Neutrophil (primary cell): ENCODE data around the gene CFAP61.

Experiments
- H3K27ac ChIP-seq: fragments of 200-600 bp; sonication (generic); 2 replicates; pipeline ENCODE4 v1.5.1; 2016; ENCODE audit warnings: mild to moderate bottlenecking, moderate library complexity
- H3K27me3 ChIP-seq: fragments of 200-600 bp; sonication (generic); 2 replicates; pipeline ENCODE4 v1.6.0; 2016; ENCODE audit warnings: mild to moderate bottlenecking
- H3K36me3 ChIP-seq: fragments of 200-600 bp; sonication (generic); 2 replicates; pipeline ENCODE4 v1.5.1; 2017
- H3K4me1 ChIP-seq, 2 experiments: fragments of 200-600 bp in 1 of 2; sonication (generic) in 1 of 2; 1 replicate in 1 of 2; 2 replicates in 1 of 2; pipeline versions ENCODE4 v1.5.1 to v1.6.1; 2013 to 2016; ENCODE audit warnings: low read depth in 1 of 2, low read length in 1 of 2, mild to moderate bottlenecking in 1 of 2, moderate library complexity in 1 of 2; ENCODE audit not compliant: control insufficient read depth in 1 of 2, insufficient read depth in 1 of 2
- H3K4me3 ChIP-seq, 2 experiments: fragments of 200-600 bp in 1 of 2; sonication (generic) in 1 of 2; 1 replicate in 1 of 2; 2 replicates in 1 of 2; pipeline ENCODE4 v1.5.1; 2013 to 2016; ENCODE audit warnings: low read depth in 1 of 2, low read length in 1 of 2, mild to moderate bottlenecking in 1 of 2, moderate library complexity in 1 of 2
- H3K9me3 ChIP-seq: fragments of 200-600 bp; sonication (generic); 2 replicates; pipeline ENCODE4 v1.5.1; 2016
- TF ChIP-seq, protein P1 (sequence below): fragments of 200-600 bp; sonication (generic); IDR thresholded peaks from 2 replicates; pipeline ENCODE4 v1.5.1; 2016; ENCODE audit warnings: antibody characterized with exemption

Gene CFAP61

DNA sequence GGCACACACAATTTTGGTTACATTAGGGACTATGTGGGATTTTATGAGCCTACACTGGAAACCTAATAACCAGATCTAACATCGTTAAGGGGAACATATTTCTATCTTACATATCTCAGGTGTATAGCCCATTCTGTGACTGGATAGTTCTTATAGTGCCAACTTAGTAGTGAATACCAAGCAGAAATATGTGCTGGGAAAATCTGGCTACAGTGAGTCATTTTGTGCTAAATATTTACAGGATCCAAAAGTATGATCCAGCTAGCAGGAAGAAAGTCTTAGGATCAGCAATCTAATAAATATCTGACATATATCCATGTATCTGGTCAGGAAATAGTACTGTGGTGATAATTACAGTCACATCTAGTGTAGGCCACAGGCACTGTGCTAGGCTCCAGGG, 221.0 kb downstream of the CFAP61 start:
- Histone ChIP-seq H3K27ac (no peak overlapping the region), H3K27me3 (peaks cover 22% of the 10 kb centered on the region), H3K9me3 (no peaks in the 10 kb centered on the region), H3K36me3 (no peaks in the 10 kb centered on the region), H3K4me1 (peaks cover 17 to 23% of the 10 kb centered on the region in 2 experiments), H3K4me3 (no peak overlapping the region)
- TF ChIP-seq, protein P1, sequence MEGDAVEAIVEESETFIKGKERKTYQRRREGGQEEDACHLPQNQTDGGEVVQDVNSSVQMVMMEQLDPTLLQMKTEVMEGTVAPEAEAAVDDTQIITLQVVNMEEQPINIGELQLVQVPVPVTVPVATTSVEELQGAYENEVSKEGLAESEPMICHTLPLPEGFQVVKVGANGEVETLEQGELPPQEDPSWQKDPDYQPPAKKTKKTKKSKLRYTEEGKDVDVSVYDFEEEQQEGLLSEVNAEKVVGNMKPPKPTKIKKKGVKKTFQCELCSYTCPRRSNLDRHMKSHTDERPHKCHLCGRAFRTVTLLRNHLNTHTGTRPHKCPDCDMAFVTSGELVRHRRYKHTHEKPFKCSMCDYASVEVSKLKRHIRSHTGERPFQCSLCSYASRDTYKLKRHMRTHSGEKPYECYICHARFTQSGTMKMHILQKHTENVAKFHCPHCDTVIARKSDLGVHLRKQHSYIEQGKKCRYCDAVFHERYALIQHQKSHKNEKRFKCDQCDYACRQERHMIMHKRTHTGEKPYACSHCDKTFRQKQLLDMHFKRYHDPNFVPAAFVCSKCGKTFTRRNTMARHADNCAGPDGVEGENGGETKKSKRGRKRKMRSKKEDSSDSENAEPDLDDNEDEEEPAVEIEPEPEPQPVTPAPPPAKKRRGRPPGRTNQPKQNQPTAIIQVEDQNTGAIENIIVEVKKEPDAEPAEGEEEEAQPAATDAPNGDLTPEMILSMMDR, result no peak

DNA sequence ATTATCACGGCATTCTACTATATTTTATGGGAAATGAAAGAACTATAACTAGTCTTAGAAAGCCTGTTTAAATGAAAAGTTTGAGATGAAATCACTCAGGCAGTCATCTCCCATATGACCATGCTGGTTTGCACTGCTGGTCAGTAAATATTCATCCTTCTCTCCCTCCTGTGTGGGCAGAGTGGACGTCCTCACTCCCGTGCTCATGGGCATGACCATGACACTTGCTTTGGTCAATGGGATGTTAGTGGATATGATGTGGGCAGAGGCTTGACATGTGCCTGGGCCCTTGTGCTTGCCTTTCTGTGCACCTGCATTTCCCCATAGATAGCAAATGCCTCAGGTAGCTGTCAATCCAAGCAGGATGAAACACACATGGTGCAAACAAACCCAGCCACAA, 222.5 kb downstream of the CFAP61 start:
- no peaks in the 10 kb centered on the region for H3K36me3 ChIP-seq
- peaks cover 22% of the 10 kb centered on the region for H3K27me3 ChIP-seq
- H3K9me3 ChIP-seq, result no peaks in the 10 kb centered on the region
- no peak overlapping the region for H3K4me3 ChIP-seq
- H3K4me1 ChIP-seq, result peaks cover 17 to 23% of the 10 kb centered on the region in 2 experiments
- TF ChIP-seq, protein P1, result no peak
- no peak overlapping the region for H3K27ac ChIP-seq

DNA sequence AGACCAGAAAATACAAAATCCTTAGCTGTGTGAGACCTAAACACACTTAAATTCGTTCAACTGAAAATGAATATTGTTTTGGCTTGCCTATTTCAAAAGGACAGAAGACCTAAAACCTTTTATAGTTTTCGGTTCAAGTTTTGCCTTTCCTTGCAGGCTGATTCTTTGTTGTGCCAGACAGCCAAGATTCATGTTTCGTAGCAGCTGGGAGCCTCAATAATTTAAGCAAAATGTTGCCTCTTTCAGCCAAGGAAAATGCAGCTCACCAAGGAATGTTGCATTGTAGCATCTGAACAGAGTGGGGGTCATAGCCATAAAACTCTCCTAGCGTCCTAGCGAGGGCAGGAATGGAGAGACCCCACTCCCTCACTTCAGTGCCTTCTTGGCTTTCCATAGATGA, 223.3 kb downstream of the CFAP61 start:
- TF ChIP-seq, protein P1, result no peak
- H3K4me3 ChIP-seq, result no peak overlapping the region
- peaks cover 17 to 23% of the 10 kb centered on the region in 2 experiments for H3K4me1 ChIP-seq
- H3K27ac ChIP-seq, result no peak overlapping the region
- peaks cover 22% of the 10 kb centered on the region for H3K27me3 ChIP-seq
- H3K9me3 ChIP-seq, result no peaks in the 10 kb centered on the region
- no peaks in the 10 kb centered on the region for H3K36me3 ChIP-seq

DNA sequence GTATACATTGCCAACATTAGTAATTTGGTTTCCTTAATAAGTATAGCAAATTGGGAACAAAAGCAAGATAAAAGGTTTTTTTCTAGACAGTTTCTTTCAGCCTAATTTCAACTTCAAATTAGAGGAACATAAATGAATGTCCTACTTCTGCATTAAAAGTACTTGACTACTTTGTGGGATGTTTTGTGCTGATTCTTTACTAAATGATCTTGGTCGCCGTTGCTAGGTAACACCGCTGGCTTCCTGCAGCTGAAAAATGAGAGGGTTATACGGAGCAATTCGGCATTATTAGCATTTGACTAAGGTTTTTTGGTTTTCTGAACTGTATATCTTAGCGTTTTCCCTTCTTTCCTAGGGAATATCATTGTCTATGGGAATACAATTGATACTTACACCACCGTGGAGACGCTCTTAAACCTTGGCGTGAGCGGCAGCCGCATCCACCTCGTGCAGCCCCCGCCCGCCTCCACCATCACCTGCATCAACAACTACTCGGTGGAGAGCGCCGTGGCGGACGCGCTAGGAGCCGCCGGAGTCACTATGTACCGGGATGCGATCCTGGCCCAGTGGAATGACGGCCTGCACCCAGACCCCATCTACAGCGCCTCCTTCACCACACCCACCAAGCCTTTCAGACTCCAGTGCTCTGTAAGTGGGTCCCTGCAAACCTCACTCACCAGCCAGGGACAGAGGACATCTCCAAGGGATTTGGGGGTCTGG, 224.6 kb downstream of the CFAP61 start:
- H3K9me3 ChIP-seq, result no peaks in the 10 kb centered on the region
- TF ChIP-seq, protein P1, result no peak
- no peaks in the 10 kb centered on the region for H3K36me3 ChIP-seq
- H3K27me3 ChIP-seq, result peaks cover 22% of the 10 kb centered on the region
- H3K4me1 ChIP-seq, result peaks cover 10 to 15% of the 10 kb centered on the region in 2 experiments
- no peak overlapping the region for H3K4me3 ChIP-seq
- H3K27ac ChIP-seq, result no peak overlapping the region

DNA sequence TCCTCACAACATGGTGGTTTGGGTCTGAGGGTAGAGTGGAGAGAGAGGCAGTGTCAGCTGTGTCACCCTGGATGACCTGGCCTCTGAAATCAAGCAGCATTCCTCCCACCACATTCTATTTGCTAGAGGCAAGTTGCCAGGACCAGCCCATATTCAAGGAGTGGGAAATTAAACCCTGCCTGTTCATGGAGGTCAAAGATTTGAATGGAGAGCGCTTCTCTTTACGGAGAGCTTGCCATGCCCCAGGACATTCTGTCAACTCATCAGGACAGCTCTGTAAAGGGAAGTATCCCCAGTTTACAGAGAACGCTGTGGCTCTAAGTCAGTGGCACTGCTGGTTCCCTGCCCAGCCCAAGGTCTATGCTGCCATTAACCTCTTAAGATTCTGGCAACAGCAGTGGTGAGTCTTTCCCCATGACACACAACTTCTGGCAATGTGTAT, 225.6 kb downstream of the CFAP61 start:
- Histone ChIP-seq H3K4me1 (peaks cover 3 to 6% of the 10 kb centered on the region in 2 experiments), H3K27ac (no peak overlapping the region), H3K9me3 (no peaks in the 10 kb centered on the region), H3K36me3 (no peaks in the 10 kb centered on the region), H3K27me3 (peaks cover 22% of the 10 kb centered on the region), H3K4me3 (no peak overlapping the region)
- TF ChIP-seq, protein P1, result no peak
